HTR-8/SVneo (cell line): ENCODE results near the gene RFX2.
"Not testable (repeated sequence)": the region's sequence is repeated elsewhere in the genome, so short reads cannot be mapped to it uniquely, and the experiment has no call there.

Experiments used
- DNase-seq: peaks from one replicate; pipeline ENCODE4 v3.0.0; 2011; ENCODE audit warnings: low spot score, mixed read lengths; ENCODE audit not compliant: insufficient read length
- FAIRE-seq: peaks from 2 replicates; lab custom pipeline; 2011; peaks lifted over from hg19 to GRCh38; lab: Jason Lieb, UNC

The RFX2 gene

DNA sequence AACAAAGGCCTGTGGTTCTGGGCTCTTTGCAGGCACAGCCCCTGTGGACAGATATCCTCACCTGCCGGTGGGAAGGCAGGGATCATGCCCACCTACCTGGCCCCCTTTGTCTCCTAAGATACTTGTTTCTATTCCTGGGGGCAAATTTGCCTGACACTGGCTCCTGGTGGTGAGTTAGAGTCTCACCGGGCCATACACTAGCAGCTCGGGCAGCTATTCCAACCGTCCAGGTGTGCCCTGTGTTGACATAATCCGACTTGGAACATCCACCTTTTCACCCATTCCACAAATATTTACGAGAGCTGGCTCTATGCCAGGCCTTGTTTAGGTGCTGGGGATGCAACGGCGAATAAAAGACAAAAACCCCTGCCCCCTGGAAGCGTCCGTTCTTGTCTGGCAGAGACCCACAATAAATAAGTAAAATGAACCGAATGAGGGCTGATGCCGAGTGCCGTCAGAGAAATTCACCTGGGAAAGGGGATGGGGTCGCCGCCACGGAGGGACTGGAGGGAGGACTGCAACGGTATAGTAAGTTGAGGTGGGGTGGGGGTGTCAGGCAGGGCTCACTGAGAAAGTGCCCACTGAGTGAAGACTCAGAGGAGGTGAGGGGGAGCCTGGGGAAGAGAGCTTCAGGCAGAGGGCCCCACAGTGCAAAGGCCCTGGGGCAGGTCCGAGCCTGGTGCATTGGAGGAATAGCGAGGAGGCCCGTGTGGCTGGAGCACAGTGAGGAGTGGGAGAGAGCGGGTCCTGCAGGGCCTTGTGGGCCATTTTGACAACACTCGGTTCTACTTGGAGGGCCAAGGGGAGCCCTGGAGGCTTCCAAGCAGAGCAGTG, 89.1 kb downstream of the RFX2 start:
- DNase-seq (no peak), FAIRE-seq (no peak)

DNA sequence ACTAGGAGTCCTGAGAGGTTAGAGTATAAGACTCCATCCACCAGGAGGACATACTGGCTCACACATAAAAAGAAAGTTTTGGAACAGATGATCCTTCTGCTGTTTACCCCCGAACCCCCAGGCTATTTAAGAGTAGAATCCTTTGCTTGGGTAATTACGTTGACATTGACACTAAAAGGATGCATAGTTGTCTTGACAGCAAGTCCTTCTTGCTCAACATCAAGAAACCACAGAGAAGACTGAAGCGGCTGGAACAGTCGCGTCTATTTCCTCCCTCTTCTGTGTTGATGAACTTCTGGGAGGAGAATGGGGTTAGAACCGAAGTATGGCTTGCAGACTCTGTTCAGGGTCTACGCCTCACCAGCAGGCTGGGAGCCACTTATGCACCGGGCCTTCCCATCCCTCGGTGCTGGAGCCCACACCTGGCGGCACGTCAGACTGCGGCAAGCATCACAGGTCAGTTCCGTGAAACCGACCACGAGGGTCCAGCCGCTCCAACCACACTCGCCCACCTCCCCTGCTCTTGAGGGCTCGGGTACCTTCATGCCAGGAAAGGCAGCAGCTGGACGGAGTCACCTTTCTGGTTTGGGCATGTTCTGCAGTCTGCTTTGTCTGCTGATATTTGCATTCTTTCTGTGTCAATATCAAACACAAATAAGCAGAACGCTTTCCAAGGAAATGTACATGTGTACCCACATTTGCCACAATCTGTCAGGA, 90.0 kb downstream of the RFX2 start:
- DNase-seq (no peak), FAIRE-seq (no peak)

DNA sequence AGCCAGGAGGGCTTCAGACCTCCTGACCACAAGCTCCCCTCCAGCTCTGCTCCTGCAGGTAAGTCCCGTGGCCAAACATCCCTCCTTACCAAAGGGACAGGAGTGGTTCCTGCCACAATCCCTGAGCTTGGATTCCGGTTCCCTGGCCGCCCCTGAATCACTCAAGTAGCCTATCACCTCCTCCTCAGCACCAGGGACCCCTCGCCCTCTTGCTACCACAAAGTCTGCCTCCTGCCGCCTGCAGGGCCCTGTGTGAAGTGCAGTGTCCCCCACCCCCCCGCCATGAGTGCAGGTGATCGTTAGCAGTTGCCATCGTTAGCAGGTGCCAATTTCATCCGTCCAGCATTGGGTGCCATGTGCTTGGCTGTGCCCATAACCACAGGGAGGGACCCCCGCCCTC, 91.5 kb downstream of the RFX2 start:
- DNase-seq = no peak
- FAIRE-seq = no peak

DNA sequence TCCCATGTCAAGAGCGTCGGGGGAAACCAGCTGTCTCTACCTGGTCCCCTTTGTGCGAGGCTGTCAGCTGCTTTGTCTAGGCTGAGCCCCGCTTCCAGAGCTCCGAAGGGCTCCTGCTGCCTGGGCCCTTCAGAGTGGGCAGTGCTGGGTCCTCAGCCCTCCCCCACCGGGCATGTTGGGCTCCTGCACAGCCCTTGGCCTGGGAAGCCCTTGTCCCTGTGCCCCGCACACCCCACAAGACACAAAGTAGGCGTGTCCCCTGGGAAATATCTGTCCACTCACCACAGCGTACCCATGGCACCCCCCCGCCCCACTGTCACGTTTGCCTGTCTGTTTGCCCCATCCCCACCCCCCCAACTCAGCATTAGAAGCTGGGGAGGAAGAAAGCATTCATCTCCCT, 92.7 kb downstream of the RFX2 start:
- FAIRE-seq (no peak), DNase-seq (no peak)

DNA sequence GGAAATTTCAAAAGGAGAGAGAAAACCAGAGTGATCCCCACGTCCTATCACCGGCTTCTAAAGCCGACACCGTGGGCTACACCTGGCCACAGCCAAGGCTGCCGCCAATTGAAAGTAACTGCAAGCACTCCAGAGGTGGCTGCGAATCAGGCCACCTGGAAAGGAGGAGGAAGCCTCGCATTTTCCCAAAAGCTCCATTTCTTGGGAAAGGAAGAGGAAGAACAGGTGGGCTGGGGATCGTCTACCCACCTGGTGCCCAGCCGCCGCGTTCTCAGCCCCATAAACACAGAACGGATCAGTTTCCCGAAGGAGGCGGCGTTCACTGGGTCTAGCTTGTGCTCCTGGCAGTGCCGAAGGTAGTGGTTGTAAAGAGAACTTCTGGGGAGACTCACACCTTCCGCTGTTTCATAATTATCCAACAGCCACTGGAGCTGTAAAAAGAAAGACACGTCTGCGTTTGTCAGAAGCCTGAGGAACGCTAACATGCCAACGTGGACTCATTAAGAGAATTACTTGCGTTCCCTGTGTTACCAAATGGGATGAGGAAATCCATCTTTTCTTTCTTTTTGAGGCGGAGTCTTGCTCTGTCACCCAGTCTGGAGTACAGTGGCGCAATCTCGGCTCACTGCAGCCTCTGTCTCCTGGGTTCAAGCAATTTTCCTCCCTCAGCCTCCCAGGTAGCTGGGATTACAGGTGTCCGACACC, 94.3 kb downstream of the RFX2 start:
- FAIRE-seq (no peak), DNase-seq (no peak)

DNA sequence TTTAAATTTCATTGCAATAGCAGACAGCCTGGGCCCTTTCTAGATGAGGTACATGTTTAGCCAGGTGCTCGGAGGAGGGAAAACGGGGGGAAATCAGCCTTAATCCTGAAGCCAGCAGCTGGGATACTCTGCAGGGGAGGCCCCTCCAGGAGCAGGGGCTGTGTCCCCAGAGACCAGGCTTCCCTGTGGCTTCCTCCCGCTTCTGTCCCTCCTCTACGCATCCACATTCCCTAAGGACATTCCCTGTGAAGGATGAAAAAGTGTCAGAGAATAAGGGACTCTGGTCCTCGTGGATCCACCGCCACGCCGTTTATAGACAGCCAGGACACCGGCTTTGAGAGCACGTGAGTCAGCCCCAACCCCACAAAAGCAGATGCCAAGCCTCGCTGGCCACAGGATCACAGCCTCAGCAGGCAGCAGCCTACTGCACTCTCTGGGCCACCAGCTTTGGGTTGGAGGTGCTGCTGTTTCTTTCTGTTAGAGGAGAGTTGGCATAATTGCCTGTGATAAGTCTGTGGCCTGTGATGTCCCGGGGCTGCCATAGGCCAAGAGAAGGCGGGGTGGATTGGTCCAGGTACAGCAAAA, 95.7 kb downstream of the RFX2 start:
- DNase-seq (no peak), FAIRE-seq (no peak)

DNA sequence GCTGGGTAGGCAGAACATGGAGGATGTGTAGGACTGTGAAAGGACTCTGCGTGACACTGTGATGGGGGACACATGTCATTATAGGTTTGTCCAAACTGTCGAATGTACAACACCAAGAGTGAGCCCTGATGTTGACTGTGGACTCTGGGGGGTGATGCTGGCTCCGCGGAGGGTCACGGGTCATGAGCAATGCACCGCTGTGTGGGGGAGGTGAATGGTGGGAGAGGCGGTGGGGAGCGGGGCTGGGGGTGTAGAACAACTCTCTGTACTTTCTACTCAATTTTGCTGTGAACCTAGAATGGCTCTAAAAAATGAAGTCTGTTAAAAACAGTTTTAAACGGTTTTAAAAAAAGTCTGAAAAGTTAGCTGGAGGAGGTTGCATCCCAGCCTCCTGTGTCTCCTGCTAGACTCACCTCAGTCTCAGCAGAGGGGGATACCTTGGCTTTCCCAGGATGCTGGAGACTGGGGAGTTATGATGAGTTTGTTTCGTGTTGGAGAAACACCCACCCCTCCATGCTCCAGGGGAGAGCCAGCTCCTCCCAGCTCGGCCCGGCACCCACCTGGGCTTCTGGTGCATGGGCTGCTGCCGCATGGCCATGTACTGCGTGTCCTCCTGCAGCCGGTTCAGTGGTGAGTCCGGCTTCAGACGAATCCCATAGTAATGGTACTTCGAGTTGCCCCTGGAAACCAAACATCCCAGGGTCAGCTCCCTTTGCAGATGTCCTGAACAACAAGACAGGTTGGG, 97.7 kb downstream of the RFX2 start:
- no peak for DNase-seq
- no peak for FAIRE-seq

DNA sequence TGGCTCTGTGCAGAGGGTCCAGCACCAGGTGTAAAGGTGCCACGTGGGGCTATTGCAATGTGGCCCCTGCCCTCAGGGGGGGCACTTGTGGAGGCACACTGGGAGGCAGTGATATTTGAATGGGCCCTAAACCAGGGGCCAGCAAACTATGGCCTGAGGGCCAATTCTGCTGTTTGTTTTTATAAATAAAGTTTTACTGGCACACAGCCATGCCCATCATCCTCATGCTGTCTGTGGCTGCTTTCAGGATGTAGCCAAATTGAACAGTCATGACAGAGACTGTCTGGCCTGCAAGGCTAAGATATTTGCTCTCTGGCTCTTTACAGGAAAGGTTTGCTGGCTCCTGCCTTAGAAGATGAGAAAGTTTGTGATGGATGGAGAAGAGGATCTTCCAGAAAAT, 98.5 kb downstream of the RFX2 start:
- no peak for DNase-seq
- FAIRE-seq = no peak

DNA sequence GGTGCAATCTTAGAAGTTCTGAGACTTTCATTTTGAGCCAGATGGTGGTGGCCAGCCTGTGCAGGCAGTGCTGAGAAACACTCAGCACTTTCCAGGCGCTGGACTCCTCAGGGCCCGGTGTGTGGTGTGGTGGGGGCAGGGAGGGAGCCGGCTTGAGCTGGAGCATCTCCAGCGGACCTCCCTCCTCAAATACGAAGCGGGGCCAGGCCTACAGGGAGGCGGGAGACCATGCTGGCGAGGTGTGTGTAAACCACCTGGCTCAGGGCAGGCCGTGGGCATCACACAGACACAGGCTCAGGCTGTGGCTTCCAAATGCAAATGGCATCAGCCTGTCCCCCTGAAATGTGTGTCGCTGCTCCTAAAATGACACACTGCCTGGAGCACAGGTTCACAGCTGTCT, 99.1 kb downstream of the RFX2 start:
- DNase-seq (no peak), FAIRE-seq (no peak)

DNA sequence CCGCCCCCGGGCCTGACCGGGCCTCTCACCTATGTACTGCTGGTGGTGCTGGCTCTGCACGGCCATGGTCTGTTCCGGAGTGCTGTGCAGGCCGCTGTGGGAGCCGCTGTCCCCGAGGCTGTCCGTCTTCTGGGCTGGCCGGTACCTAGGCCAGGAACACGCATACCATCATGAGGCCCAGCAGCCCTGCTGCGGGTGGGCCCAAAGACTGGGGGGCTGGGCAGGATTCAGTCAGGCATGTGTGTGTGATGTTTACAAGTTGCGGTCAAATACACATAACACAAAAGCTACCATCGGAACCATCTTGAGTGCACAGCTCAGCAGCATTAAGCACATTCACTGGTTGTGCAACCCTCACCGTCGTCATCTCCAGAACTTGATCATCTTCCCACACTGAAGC, 100.2 kb downstream of the RFX2 start:
- DNase-seq = no peak
- no peak for FAIRE-seq

DNA sequence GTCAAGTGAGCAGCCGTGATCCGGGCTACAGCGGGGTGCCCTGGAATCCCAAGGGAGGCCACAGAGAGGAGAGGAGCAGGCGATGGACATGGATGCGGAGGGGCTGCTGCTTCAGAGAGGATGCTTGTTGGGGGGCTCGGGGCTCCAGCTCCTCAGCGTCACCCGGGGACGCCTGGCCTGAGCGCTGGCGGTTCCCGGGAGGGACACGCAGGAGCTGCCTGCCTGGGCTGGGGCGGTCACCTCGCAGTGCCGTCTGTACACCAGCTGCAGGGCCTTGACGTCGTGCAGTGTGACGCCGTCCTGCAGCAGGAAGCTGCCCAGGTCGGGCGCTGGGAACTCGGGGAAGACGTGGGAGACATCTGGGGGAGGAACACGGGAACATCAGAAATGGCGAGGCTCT, 102.4 kb downstream of the RFX2 start:
- FAIRE-seq = no peak
- no peak for DNase-seq

DNA sequence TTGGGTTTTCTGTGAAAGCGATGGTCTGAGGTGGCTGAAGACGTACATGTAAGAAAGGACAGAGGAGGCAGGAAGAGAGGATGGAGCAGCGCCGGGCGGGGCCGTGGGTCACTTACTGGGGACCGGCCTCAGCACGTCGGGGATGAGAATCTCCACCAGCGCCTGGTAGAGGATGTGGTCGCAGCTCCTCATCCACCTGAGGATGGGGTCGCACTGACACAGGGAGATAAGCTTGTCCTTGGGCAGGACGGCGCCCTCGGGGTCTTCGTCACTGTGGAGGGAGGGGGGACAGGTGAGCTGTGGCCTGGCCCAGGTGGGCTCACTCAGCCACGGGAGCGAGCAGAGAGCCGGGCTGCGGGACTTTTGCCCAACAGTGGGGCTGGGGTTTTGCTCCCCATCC, 103.4 kb downstream of the RFX2 start:
- no peak for DNase-seq
- no peak for FAIRE-seq

DNA sequence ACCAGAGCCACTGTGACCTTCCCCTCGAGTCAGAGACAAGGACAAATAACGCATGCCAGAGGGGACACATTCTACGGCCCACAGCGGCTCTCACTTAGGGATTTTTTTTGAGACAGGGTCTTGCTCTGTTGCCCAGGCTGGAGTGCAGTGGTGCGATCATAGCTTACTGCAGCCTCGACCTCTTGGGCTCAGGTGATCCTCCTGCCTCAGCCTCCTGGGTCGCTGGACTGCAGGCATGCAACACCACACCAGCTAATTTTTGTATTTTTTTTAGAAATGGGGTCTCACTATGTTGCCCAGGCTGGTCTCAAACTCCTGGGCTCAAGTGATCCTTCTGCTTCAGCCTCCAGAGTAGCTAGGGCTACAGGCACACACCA, 104.2 kb downstream of the RFX2 start:
- DNase-seq, FAIRE-seq: not testable (repeated sequence)

DNA sequence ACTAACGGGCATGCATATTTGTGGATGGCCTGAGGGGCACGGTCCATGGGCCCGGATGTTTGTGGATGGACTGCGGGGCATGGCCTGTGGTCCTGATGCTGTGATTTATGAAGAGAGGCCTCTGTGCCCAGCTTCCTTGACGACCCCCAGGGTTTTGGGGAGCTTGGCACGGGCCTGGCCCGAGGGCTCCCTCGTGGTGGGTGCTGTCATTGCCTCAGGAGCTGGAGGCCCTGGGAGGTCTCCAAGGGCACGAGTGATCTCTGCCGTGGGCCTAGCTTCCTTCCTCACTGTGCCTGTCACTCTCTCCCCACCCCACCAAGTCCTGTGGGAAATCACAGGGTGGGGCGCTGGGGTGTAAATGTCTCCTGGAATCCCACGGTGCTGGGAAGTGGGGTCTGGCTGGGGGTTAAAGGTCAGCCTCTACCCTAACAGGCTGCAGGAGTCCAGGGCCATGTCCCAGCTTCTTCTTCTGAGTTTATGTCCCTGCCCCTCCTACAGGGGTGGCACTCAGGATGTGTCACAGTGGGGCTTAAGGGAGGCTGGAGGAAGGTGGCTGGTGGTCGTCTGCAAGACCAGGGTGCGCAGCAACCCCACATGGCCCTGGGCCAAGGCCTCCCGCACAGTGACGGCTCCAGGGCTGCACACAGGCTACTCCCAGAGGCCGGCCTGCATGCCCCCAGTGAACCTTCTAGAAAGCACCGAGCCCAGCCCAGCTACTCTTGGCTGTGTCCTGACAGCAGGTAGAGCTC, 104.8 kb downstream of the RFX2 start:
- DNase-seq (no peak), FAIRE-seq (no peak)

DNA sequence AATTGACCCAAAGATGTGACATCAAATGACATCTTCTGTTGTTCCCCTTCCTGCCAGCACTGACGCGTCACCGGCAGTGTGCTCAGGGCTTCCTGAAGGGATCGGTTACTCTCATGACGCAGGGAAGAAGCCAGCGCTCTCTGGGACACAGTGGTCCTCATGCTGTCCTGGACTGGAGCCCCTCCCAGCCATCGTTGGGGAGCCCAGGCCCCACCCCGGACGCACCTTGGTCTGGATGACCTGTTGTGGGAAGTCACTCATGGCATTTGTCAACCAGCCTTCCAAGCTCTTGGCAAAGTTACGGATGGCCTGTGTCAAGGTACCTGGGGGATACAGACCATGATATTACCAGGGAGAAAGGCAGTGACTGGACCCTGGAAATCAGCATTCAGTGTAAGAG, 106.3 kb downstream of the RFX2 start:
- FAIRE-seq (no peak), DNase-seq (no peak)

DNA sequence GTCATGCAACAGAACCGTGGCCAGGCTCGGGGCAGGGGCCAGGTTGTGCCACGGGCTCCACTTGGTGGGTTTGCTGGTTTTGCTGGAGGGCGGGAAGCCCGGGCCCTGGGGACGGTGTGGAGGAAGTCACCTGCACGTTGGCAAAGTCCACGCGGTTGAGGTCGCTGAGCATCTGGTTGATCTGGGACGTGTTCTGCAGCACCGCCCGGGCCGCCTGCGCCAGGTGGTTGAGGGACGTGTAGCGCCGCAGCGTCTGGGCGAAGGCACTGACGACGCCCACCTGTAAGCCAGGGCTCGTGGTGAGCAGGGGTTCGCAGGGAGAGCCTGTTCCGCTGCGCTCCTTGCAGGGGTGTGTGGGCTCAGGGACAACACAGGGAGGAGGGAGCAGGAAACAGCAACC, 107.7 kb downstream of the RFX2 start:
- DNase-seq = no peak
- no peak for FAIRE-seq

DNA sequence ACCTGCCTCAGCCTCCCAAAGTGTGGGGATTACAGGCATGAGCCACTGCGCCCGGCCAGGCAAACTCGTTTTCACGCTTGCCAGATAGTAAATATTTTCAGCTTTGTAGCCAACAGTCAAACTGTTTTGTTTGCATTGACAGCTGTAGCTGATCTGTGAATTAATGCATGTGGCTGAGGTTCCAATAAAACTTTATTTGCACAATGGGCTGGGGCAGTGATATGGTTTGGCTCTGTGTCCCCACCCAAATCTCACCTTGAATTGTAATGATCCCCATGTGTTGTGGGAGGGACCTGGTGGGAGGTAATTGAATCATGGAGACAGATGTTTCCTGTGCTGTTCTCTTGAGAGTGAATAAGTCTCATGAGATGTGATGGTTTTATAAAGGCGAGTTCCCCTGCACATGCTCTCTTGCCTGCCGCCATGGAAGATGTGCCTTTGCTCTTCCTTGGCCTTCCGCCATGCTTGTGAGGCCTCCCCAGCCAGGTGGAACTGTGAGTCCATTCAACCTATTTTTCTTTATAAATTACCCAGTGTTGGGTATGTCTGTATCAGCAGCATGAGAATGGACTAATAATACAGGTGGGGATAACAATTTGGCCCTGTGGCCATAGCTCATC, 110.0 kb downstream of the RFX2 start:
- DNase-seq (no peak), FAIRE-seq (no peak)

DNA sequence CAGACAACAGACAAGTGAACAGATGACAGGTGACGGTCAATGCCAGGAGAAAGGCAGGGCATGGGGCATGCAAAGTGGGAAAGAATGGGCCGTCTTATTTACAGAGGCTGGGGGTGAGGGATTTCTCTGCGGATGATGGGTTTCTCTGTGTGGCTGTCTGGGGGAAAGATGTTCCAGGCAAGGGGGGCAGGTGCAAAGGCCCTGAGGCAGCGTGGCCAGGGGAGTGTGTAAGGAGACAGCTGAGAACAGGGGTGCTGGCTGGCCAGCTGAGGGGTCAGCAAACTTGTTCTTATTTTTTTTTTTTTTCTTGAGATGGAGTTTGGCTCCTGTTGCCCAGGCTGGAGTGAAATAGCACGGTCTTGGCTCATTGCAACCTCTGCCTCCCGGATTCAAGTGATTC, 110.6 kb downstream of the RFX2 start:
- DNase-seq (no peak), FAIRE-seq (no peak)

DNA sequence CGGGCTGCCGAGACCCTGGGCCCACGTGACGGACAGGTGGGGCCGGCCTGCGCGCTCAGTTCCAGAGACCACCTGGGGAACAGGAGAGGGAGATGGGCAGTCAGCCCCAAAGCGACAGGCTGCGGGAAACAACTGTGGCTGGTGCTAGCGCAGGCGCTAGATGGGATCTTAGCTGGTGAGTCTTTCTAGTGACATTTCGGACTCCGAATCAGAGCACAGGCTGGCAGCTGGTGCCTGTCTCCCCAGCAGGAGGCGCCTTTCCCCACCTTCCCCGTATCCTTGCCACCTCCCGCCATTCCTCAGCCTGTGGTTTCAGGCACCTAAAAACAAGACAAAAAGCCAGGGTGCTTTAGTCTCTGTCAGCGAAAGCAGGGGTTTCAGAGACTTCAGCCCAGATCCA, 112.9 kb downstream of the RFX2 start:
- FAIRE-seq (no peak), DNase-seq (no peak)
